ENCODE data around the gene TIGAR. TPM values are rescaled to one million over a fixed set of nuclear protein-coding genes. Genes with fewer than 3 reads are reported as not detected.

Gene TIGAR
- total RNA-seq, 1 donor from 2014 or later = 15.4 TPM

GRCh38 chr12:4312251-4312650, 8.8 kb upstream of the TIGAR start:
- H3K4me3 Mint-ChIP-seq = no peak overlapping the region
- H3K27ac Mint-ChIP-seq (ENCODE audit: unreplicated experiment) = no peak overlapping the region
- H3K27me3 Mint-ChIP-seq (ENCODE audit: low read depth) = no peaks in the 10 kb centered on the region
- no peaks in the 10 kb centered on the region for H3K9me3 Mint-ChIP-seq
- TF ChIP-seq CTCF (conservative IDR thresholded peaks at IDR 0.05) = no peak
- peaks cover 8% of the 10 kb centered on the region for H3K4me1 Mint-ChIP-seq
- no peak for DNase-seq (ENCODE audit: low read depth, low spot score)
- no peaks in the 10 kb centered on the region for H3K36me3 Mint-ChIP-seq (ENCODE audit: low read depth)

- H3K27me3 Mint-ChIP-seq (ENCODE audit: low read depth) = no peaks in the 10 kb centered on the region
- peak overlapping the region; percentile 98 for H3K27ac Mint-ChIP-seq (ENCODE audit: unreplicated experiment)
- no peak for TF ChIP-seq CTCF (conservative IDR thresholded peaks at IDR 0.05)
- H3K4me3 Mint-ChIP-seq = peak overlapping the region; percentile 88
- no peaks in the 10 kb centered on the region for H3K9me3 Mint-ChIP-seq
- no peaks in the 10 kb centered on the region for H3K36me3 Mint-ChIP-seq (ENCODE audit: low read depth)
- no peak for DNase-seq (ENCODE audit: low read depth, low spot score)
- peaks cover 38% of the 10 kb centered on the region for H3K4me1 Mint-ChIP-seq
Measured at GRCh38 chr12:4320497-4320852, 538 bp upstream of the TIGAR start.

GRCh38 chr12:4322726-4323125, 1.7 kb downstream of the TIGAR start:
- no peak for DNase-seq (ENCODE audit: low read depth, low spot score)
- H3K4me1 Mint-ChIP-seq = peaks cover 38% of the 10 kb centered on the region
- no peak overlapping the region for H3K27ac Mint-ChIP-seq (ENCODE audit: unreplicated experiment)
- H3K27me3 Mint-ChIP-seq (ENCODE audit: low read depth) = no peaks in the 10 kb centered on the region
- no peaks in the 10 kb centered on the region for H3K36me3 Mint-ChIP-seq (ENCODE audit: low read depth)
- H3K9me3 Mint-ChIP-seq = no peaks in the 10 kb centered on the region
- TF ChIP-seq CTCF (conservative IDR thresholded peaks at IDR 0.05) = no peak
- peak overlapping the region; percentile 88 for H3K4me3 Mint-ChIP-seq

- H3K9me3 Mint-ChIP-seq = no peaks in the 10 kb centered on the region
- no peak for TF ChIP-seq CTCF (conservative IDR thresholded peaks at IDR 0.05)
- H3K27me3 Mint-ChIP-seq (ENCODE audit: low read depth) = no peaks in the 10 kb centered on the region
- H3K27ac Mint-ChIP-seq (ENCODE audit: unreplicated experiment) = no peak overlapping the region
- peak overlapping the region; percentile 61 for H3K4me3 Mint-ChIP-seq
- no peak for DNase-seq (ENCODE audit: low read depth, low spot score)
- H3K36me3 Mint-ChIP-seq (ENCODE audit: low read depth) = no peaks in the 10 kb centered on the region
- H3K4me1 Mint-ChIP-seq = peaks cover 38% of the 10 kb centered on the region
Measured at GRCh38 chr12:4323396-4323795, 2.4 kb downstream of the TIGAR start.

GRCh38 chr12:4324366-4324765, 3.4 kb downstream of the TIGAR start:
- TF ChIP-seq CTCF (conservative IDR thresholded peaks at IDR 0.05) = no peak
- Mint-ChIP-seq H3K27ac (ENCODE audit: unreplicated experiment) (no peak overlapping the region), H3K27me3 (ENCODE audit: low read depth) (no peaks in the 10 kb centered on the region), H3K4me1 (peaks cover 35% of the 10 kb centered on the region), H3K9me3 (no peaks in the 10 kb centered on the region), H3K36me3 (ENCODE audit: low read depth) (no peaks in the 10 kb centered on the region), H3K4me3 (no peak overlapping the region)
- DNase-seq (ENCODE audit: low read depth, low spot score) = no peak

- Mint-ChIP-seq H3K27ac (ENCODE audit: unreplicated experiment) (no peak overlapping the region), H3K36me3 (ENCODE audit: low read depth) (peaks cover 3% of the 10 kb centered on the region), H3K27me3 (ENCODE audit: low read depth) (no peaks in the 10 kb centered on the region), H3K4me3 (peak overlapping the region; percentile 69), H3K4me1 (peaks cover 36% of the 10 kb centered on the region), H3K9me3 (no peaks in the 10 kb centered on the region)
- TF ChIP-seq CTCF (conservative IDR thresholded peaks at IDR 0.05) = no peak
- no peak for DNase-seq (ENCODE audit: low read depth, low spot score)
Measured at GRCh38 chr12:4325966-4326365, 5.0 kb downstream of the TIGAR start.

All from neural crest cell (in vitro differentiated cells).